Measurements from ENCODE around the gene PELI2. TPM values are rescaled to one million over a fixed set of nuclear protein-coding genes. Genes with fewer than 3 reads are reported as not detected.
A peak's percentile ranks its signal among the peaks of the same experiment; 100 is the strongest.

The PELI2 gene
- total RNA-seq, 1 donor from 2014 or later, result 27.2 TPM

GRCh38 chr14:56244138-56244789 lies 126.1 kb downstream of the PELI2 start:
- Histone ChIP-seq H2AFZ (replicated peaks) (no peak overlapping the region), H3K36me3 (no peaks in the 10 kb centered on the region), H3K27me3 (no peaks in the 10 kb centered on the region), H3K4me3 (no peak overlapping the region), H3K4me2 (no peak overlapping the region), H3F3A (ENCODE audit: low read depth) (no peaks in the 10 kb centered on the region), H3K79me2 (ENCODE audit: low read depth) (peaks cover 4% of the 10 kb centered on the region), H3K9ac (no peak overlapping the region), H4K20me1 (ENCODE audit: low read depth) (peaks cover 9% of the 10 kb centered on the region), H3K27ac (no peak overlapping the region), H3K9me3 (ENCODE audit: low read depth) (no peaks in the 10 kb centered on the region), H3K4me1 (no peaks in the 10 kb centered on the region)
- Mint-ChIP-seq H3K27ac (no peak overlapping the region), H3K36me3 (peaks cover 2% of the 10 kb centered on the region), H3K4me1 (no peaks in the 10 kb centered on the region), H3K9me3 (no peaks in the 10 kb centered on the region), H3K4me3 (no peak overlapping the region), H3K27me3 (ENCODE audit: insufficient read depth, low read depth) (peaks cover 4% of the 10 kb centered on the region)
- TF ChIP-seq EZH2 (IDR thresholded peaks at IDR 0.05) (no peak), CTCF (IDR thresholded peaks at IDR 0.05) (no peak), EZH2phosphoT487 (IDR thresholded peaks at IDR 0.05) (no peak)
- no peak for DNase-seq (ENCODE audit: low spot score)

GRCh38 chr14:56247495-56248200 lies 129.4 kb downstream of the PELI2 start:
- Histone ChIP-seq H2AFZ (replicated peaks) (no peak overlapping the region), H3K9ac (no peak overlapping the region), H3K79me2 (ENCODE audit: low read depth) (no peaks in the 10 kb centered on the region), H3K4me2 (no peak overlapping the region), H3K4me3 (no peak overlapping the region), H3K4me1 (peaks cover 3% of the 10 kb centered on the region), H3K27ac (no peak overlapping the region), H4K20me1 (ENCODE audit: low read depth) (peaks cover 9% of the 10 kb centered on the region), H3K36me3 (no peaks in the 10 kb centered on the region), H3K27me3 (no peaks in the 10 kb centered on the region), H3K9me3 (ENCODE audit: low read depth) (no peaks in the 10 kb centered on the region), H3F3A (ENCODE audit: low read depth) (no peaks in the 10 kb centered on the region)
- peaks cover 2% of the 10 kb centered on the region for H3K36me3 Mint-ChIP-seq
- peaks cover 2% of the 10 kb centered on the region for H3K9me3 Mint-ChIP-seq
- H3K27me3 Mint-ChIP-seq (ENCODE audit: insufficient read depth, low read depth), result peaks cover 2% of the 10 kb centered on the region
- H3K4me3 Mint-ChIP-seq, result no peak overlapping the region
- TF ChIP-seq CTCF (IDR thresholded peaks at IDR 0.05) (peak; percentile 40), EZH2phosphoT487 (IDR thresholded peaks at IDR 0.05) (no peak), EZH2 (IDR thresholded peaks at IDR 0.05) (no peak)
- peaks cover 3% of the 10 kb centered on the region for H3K4me1 Mint-ChIP-seq
- H3K27ac Mint-ChIP-seq, result no peak overlapping the region
- DNase-seq (ENCODE audit: low spot score), result no peak

GRCh38 chr14:56248442-56248841 lies 130.2 kb downstream of the PELI2 start:
- no peak overlapping the region for H3K4me3 Mint-ChIP-seq
- Histone ChIP-seq H3K4me2 (no peak overlapping the region), H2AFZ (replicated peaks) (no peak overlapping the region), H4K20me1 (ENCODE audit: low read depth) (peaks cover 9% of the 10 kb centered on the region), H3K9me3 (ENCODE audit: low read depth) (no peaks in the 10 kb centered on the region), H3K79me2 (ENCODE audit: low read depth) (no peaks in the 10 kb centered on the region), H3K27me3 (no peaks in the 10 kb centered on the region), H3K27ac (no peak overlapping the region), H3K9ac (no peak overlapping the region), H3F3A (ENCODE audit: low read depth) (no peaks in the 10 kb centered on the region), H3K36me3 (no peaks in the 10 kb centered on the region), H3K4me3 (no peak overlapping the region), H3K4me1 (peaks cover 3% of the 10 kb centered on the region)
- H3K36me3 Mint-ChIP-seq, result peaks cover 2% of the 10 kb centered on the region
- TF ChIP-seq EZH2 (IDR thresholded peaks at IDR 0.05) (no peak), CTCF (IDR thresholded peaks at IDR 0.05) (no peak), EZH2phosphoT487 (IDR thresholded peaks at IDR 0.05) (no peak)
- H3K27ac Mint-ChIP-seq, result no peak overlapping the region
- peaks cover 2% of the 10 kb centered on the region for H3K27me3 Mint-ChIP-seq (ENCODE audit: insufficient read depth, low read depth)
- H3K4me1 Mint-ChIP-seq, result peaks cover 3% of the 10 kb centered on the region
- peaks cover 2% of the 10 kb centered on the region for H3K9me3 Mint-ChIP-seq
- DNase-seq (ENCODE audit: low spot score), result no peak

Measured in neural progenitor cell (in vitro differentiated cells).